ENCODE data around the gene SIAH3.

Gene SIAH3

DNA sequence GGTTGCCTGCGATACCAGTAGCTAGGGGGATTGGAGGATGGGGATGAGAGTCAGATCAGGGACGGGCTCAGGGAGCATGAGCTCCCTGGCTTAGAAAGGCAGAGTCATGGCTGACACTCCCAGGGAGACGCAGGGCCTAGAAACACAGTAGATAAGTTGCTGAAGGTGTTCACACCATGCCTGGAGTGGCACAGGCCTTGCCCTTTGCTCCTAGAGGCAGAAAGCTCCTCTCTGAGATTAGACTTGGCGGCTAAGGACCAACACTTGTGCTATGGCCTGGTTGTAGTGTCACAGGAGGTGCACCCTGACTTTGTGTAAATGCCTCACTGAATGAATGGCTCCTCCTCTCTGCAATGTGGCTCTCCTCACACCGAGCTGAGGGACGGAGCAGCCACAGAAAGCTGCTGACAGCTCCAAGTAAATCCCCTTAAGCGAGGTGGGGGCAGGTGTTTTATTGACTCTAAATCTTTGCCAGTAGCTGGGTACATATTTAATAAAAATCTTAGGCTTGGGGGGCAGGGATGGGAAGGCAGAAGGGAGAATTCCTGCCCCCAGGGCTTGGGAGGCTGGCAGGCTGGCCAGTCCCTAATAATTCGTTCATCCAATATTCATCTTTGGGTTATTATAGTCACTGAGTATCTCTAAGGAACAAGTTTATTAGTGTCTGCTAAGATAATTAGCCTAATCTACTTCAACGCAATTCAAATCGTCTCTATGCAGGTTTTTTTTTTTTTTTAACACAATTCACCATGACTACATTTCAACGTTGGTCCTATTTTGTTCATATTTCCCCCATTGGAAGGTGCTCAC lies 54.9 kb downstream of the SIAH3 start:
- TF ChIP-seq POLR2AphosphoS5 (IDR thresholded peaks at IDR 0.05; ENCODE audit: low read depth, low read length), result no peak
- no peak for TF ChIP-seq TAF1 (IDR thresholded peaks at IDR 0.05; ENCODE audit: borderline replicate concordance, insufficient read depth, low read length)
- TF ChIP-seq FOXP2 (optimal IDR thresholded peaks at IDR 0.05; ENCODE audit: borderline replicate concordance, extremely low read depth, extremely low read length, insufficient read depth), result no peak
- no peak for TF ChIP-seq SIN3A (IDR thresholded peaks at IDR 0.05; ENCODE audit: borderline replicate concordance, insufficient read depth, low read length)
- no peak for TF ChIP-seq REST (IDR thresholded peaks at IDR 0.05; ENCODE audit: insufficient read depth in 1 of 2, low read depth in 2 of 2, low read length in 2 of 2)

- TF ChIP-seq POLR2AphosphoS5 (IDR thresholded peaks at IDR 0.05; ENCODE audit: low read depth, low read length) (no peak), REST (IDR thresholded peaks at IDR 0.05; ENCODE audit: insufficient read depth in 1 of 2, low read depth in 2 of 2, low read length in 2 of 2) (no peak), TAF1 (IDR thresholded peaks at IDR 0.05; ENCODE audit: borderline replicate concordance, insufficient read depth, low read length) (no peak), SIN3A (IDR thresholded peaks at IDR 0.05; ENCODE audit: borderline replicate concordance, insufficient read depth, low read length) (no peak), FOXP2 (optimal IDR thresholded peaks at IDR 0.05; ENCODE audit: borderline replicate concordance, extremely low read depth, extremely low read length, insufficient read depth) (no peak)
These were observed 58.7 kb downstream of the SIAH3 start for GRCh38 chr13:45792827-45793303.

DNA sequence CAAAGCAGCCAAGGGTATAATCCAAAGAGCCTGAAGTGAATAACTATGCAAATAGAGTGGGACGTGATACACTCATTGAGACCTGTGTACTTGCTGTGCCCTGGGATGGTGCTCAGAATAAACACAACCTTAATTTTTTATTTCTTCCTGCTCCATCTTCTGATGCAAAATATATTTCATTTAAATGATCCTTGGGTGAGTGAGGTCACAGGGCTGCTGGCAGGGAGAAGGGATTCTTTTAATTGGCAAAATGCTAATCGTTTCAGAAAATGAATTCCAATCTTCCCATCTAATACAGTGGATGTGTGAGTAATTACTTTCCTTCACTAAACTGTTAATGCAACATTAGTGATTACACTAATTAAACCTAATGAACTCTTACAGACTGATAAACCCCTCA lies 63.5 kb downstream of the SIAH3 start:
- TF ChIP-seq SIN3A (IDR thresholded peaks at IDR 0.05; ENCODE audit: borderline replicate concordance, insufficient read depth, low read length) (no peak), FOXP2 (optimal IDR thresholded peaks at IDR 0.05; ENCODE audit: borderline replicate concordance, extremely low read depth, extremely low read length, insufficient read depth) (no peak), POLR2AphosphoS5 (IDR thresholded peaks at IDR 0.05; ENCODE audit: low read depth, low read length) (no peak), REST (IDR thresholded peaks at IDR 0.05; ENCODE audit: insufficient read depth in 1 of 2, low read depth in 2 of 2, low read length in 2 of 2) (no peak), TAF1 (IDR thresholded peaks at IDR 0.05; ENCODE audit: borderline replicate concordance, insufficient read depth, low read length) (no peak)

- TF ChIP-seq POLR2AphosphoS5 (IDR thresholded peaks at IDR 0.05; ENCODE audit: low read depth, low read length) (no peak), SIN3A (IDR thresholded peaks at IDR 0.05; ENCODE audit: borderline replicate concordance, insufficient read depth, low read length) (no peak), FOXP2 (optimal IDR thresholded peaks at IDR 0.05; ENCODE audit: borderline replicate concordance, extremely low read depth, extremely low read length, insufficient read depth) (no peak), TAF1 (IDR thresholded peaks at IDR 0.05; ENCODE audit: borderline replicate concordance, insufficient read depth, low read length) (no peak), REST (IDR thresholded peaks at IDR 0.05; ENCODE audit: insufficient read depth in 1 of 2, low read depth in 2 of 2, low read length in 2 of 2) (no peak)
These were observed 64.2 kb downstream of the SIAH3 start for GRCh38 chr13:45787346-45787745.
